Measurements from ENCODE around the gene ZNF417.
"Not testable (repeated sequence)": the region's sequence is repeated elsewhere in the genome, so short reads cannot be mapped to it uniquely, and the experiment has no call there.

ZNF417 gene

GRCh38 chr19:57888107-57888559 lies 28.3 kb downstream of the ZNF417 start:
- in situ Hi-C loops (cut with MboI; ENCODE audit: low sequenced_read_pairs) = no loop called here

GRCh38 chr19:57887195-57887941 lies 29.0 kb downstream of the ZNF417 start:
- in situ Hi-C loops (cut with MboI; ENCODE audit: low sequenced_read_pairs) = no loop called here

GRCh38 chr19:57886046-57886445 lies 30.3 kb downstream of the ZNF417 start:
- in situ Hi-C loops (cut with MboI; ENCODE audit: low sequenced_read_pairs) = no loop called here

- in situ Hi-C loops (cut with MboI; ENCODE audit: low sequenced_read_pairs) = not testable (repeated sequence)
These were observed 42.3 kb downstream of the ZNF417 start for GRCh38 chr19:57873883-57874799.

GRCh38 chr19:57872450-57872849 lies 43.9 kb downstream of the ZNF417 start:
- in situ Hi-C loops (cut with MboI; ENCODE audit: low sequenced_read_pairs) = no loop called here

GRCh38 chr19:57870225-57870624 lies 46.2 kb downstream of the ZNF417 start:
- in situ Hi-C loops (cut with MboI; ENCODE audit: low sequenced_read_pairs) = no loop called here

- in situ Hi-C loops (cut with MboI; ENCODE audit: low sequenced_read_pairs) = not testable (repeated sequence)
These were observed 46.7 kb downstream of the ZNF417 start for GRCh38 chr19:57869655-57870054.

GRCh38 chr19:57867868-57868492 lies 48.4 kb downstream of the ZNF417 start:
- in situ Hi-C loops (cut with MboI; ENCODE audit: low sequenced_read_pairs) = no loop called here

Measured in HL-60/S4 (cell line).